A549 (cell line): ENCODE results near the gene PLEKHA6.

Source experiments
- CHD2 ChIP-seq: fragments of 150-350 bp; IDR thresholded peaks from 2 replicates; pipeline ENCODE4 v1.6.1; 2014; ENCODE audit warnings: low read length; ENCODE audit not compliant: partially characterized antibody
- CHD4 ChIP-seq: fragments of 200-600 bp; sonication (generic); IDR thresholded peaks from 2 replicates; pipeline ENCODE4 v1.6.1; 2016; ENCODE audit warnings: antibody characterized with exemption, mild to moderate bottlenecking, borderline replicate concordance
- CTCF ChIP-seq: fragments of >200 bp; sonication (Bioruptor Twin); formaldehyde crosslinking; IDR thresholded peaks from 3 replicates; pipeline ENCODE4 v1.5.1; 2016
- HES2 ChIP-seq: fragments of >200 bp; sonication (Bioruptor Twin); formaldehyde crosslinking; IDR thresholded peaks from 2 replicates; pipeline ENCODE4 v1.6.1; 2016
- JUN ChIP-seq, 2 experiments: fragments of >200 bp; sonication (Bioruptor Twin); formaldehyde crosslinking; IDR thresholded peaks; 2 replicates in 1 of 2; 3 replicates in 1 of 2; pipeline ENCODE4 v1.6.1; 2016 to 2017
- KDM1A ChIP-seq: fragments of 200-600 bp; sonication (generic); IDR thresholded peaks from 2 replicates; pipeline ENCODE4 v1.6.1; 2016; ENCODE audit warnings: low read depth, mild to moderate bottlenecking
- MAFK ChIP-seq: fragments of 450-650 bp; IDR thresholded peaks from 2 replicates; pipeline ENCODE4 v1.6.1; 2014; ENCODE audit not compliant: partially characterized antibody
- MYC ChIP-seq: IDR thresholded peaks from 2 replicates; pipeline ENCODE4 v1.6.1; 2012; ENCODE audit warnings: mild to moderate bottlenecking, inconsistent platforms, low read length, improper control_type of control experiment, borderline replicate concordance
- POLR2A ChIP-seq: IDR thresholded peaks from 2 replicates; pipeline ENCODE4 v1.6.1; 2012; ENCODE audit warnings: mild to moderate bottlenecking, low read length
- REST ChIP-seq: fragments of 200-600 bp; sonication (generic); IDR thresholded peaks from 2 replicates; pipeline ENCODE4 v1.6.1; 2016; ENCODE audit warnings: antibody characterized with exemption, mild to moderate bottlenecking, moderate library complexity
- TP53 ChIP-seq: fragments of 250-450 bp; sonication (Bioruptor Pico); IDR thresholded peaks from 2 replicates; pipeline ENCODE4 v1.5.0; 2021; ENCODE audit warnings: mild to moderate bottlenecking, moderate library complexity

- TF ChIP-seq MAFK = no peak
- TF ChIP-seq KDM1A = no peak
- TF ChIP-seq POLR2A = no peak
- TF ChIP-seq CTCF = no peak
- no peak for TF ChIP-seq JUN (IDR thresholded peaks at IDR 0.05)
- no peak for TF ChIP-seq CHD2
- TF ChIP-seq TP53 (CRISPR knock-in tag) = no peak
- TF ChIP-seq CHD4 = no peak
- no peak for TF ChIP-seq MYC
- TF ChIP-seq HES2 = no peak
- no peak for TF ChIP-seq REST
These were observed 27.8 kb downstream of the PLEKHA6 start for GRCh38 chr1:204331847-204332487.
